ENCODE results near the gene P2RX3.

Gene P2RX3

DNA sequence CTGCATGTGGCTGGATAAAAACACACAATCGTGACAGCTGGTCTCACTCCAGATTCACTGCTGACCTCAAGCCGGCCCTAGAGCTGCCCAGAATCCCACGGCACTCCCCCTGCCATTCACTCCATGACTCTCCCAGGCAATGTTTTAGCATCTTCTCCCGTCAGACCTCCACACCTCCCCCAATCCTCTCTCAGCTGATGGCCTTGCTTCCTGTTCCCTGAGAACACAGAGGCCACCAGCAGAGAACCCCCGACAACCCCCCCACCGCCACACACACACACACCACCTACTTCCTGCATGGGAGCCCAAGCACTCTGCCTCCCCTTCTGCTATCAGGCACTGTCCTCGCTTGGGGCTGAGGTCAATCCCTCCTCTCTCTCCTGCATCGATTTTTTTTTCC lies 22.7 kb upstream of the P2RX3 start:
- TF ChIP-seq, protein P1, sequence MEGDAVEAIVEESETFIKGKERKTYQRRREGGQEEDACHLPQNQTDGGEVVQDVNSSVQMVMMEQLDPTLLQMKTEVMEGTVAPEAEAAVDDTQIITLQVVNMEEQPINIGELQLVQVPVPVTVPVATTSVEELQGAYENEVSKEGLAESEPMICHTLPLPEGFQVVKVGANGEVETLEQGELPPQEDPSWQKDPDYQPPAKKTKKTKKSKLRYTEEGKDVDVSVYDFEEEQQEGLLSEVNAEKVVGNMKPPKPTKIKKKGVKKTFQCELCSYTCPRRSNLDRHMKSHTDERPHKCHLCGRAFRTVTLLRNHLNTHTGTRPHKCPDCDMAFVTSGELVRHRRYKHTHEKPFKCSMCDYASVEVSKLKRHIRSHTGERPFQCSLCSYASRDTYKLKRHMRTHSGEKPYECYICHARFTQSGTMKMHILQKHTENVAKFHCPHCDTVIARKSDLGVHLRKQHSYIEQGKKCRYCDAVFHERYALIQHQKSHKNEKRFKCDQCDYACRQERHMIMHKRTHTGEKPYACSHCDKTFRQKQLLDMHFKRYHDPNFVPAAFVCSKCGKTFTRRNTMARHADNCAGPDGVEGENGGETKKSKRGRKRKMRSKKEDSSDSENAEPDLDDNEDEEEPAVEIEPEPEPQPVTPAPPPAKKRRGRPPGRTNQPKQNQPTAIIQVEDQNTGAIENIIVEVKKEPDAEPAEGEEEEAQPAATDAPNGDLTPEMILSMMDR (IDR thresholded peaks at IDR 0.05; ENCODE audit: extremely low read depth, missing control alignments), result no peak
- DNase-seq (ENCODE audit: low spot score), result no peak

DNA sequence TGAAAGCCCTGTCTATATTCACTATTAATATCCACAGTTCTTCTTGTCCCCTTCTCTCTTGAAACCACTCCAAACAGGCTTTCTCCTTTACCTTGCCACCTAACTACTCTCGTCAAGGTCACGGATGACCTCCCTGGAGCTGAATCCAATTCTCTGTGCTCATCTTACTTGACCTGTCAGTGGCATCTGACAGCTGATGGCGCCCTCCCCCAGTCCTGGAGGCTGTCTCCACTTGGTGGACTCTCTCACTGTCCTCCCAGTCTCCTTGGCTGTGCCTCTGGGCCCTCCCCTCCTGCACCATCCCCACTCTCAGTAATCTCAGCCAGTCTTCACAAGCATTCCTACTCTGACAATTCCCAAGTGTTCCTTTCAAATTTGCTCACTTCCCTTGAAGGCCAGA lies 22.1 kb upstream of the P2RX3 start:
- TF ChIP-seq, protein P1 (IDR thresholded peaks at IDR 0.05; ENCODE audit: extremely low read depth, missing control alignments), result no peak
- no peak for DNase-seq (ENCODE audit: low spot score)

DNA sequence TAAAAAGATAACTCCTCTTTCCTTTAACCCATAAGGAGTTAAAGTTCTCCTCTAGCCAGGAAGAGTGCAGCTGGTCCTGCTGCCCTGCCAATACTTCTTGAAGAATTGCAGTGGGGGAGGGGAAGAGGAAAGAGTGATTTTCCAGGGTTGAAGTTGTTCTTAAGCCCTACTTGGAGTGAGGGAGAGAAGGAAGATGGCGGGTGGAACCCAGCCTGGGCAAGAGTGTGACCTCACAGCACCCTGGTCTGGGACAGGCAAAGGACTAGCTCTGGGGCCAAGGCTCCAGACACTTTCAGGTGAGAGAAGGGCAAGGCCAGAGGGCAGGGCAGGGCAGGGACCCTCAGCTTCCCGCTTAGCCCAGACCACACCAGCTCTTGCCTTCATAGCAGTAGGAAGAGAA lies 20.0 kb upstream of the P2RX3 start:
- no peak for DNase-seq (ENCODE audit: low spot score)

DNA sequence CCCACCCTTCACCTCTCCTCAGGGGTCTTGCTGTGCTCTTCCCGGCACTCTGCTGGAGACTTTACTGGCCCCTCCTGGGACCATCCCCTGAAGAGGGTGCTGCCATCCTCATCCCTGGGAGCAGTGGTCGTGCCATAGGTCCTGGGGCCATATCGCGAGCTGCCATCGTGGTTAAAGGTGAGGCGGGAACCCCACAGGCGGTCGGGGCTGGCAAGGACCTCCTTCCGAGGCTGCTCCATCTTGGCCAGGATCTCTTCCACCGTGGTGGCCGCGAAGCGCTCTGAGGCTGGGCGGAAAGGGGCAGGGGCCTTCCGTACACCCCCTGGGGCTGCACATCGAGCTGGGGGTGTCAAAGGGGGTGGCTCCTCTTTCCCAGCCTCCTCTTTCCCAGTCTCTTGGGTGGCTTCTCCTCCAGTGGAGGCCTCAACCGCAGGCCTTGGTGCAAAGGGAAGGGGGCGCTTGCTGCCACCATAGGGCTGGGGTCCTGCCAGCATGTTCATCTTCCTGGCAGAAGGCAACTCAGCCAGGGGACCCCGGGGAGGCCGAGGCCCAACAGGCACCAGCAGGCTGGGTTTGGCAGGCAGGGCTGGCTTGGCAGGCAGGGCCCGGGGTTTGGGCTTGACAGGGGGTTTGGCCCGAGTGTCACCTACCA lies 18.0 kb upstream of the P2RX3 start:
- DNase-seq (ENCODE audit: low spot score), result no peak
- TF ChIP-seq, protein P1 (IDR thresholded peaks at IDR 0.05; ENCODE audit: extremely low read depth, missing control alignments), result no peak

More for the DNA sequence above, 20.0 kb upstream of the P2RX3 start:
- TF ChIP-seq, protein P1 (IDR thresholded peaks at IDR 0.05; ENCODE audit: extremely low read depth, missing control alignments), result no peak

DNA sequence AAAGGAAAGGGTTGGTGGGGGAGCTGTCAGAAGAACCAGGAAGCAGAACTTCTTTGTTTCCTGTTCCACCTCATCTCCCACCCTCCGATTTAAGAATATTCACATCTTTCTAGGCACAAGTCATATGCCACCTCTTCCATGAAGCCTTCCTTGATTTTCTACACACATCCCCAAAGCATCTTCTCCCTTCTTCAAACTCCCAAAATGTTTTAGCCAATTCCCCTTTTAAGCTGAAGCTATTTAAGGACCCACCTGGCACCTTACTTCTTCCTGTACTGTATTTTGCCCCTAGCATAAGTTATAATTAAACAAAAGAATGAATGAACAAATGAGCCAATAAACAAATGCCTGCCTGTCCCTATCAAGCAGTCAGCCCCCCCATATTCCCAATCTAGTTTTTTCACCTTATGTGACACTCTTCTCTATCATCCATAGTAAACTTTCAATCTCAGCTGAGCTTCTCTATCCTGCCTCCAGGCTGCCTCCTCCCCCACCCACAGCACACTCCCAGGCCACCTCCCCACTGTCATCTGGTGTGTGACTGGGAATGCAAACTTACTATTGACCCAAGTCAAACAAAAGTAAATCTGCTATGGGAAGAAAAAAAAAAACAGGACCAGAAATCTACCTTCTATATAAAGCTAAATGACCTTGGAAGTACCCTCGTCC lies 17.3 kb upstream of the P2RX3 start:
- no peak for DNase-seq (ENCODE audit: low spot score)
- TF ChIP-seq, protein P1 (IDR thresholded peaks at IDR 0.05; ENCODE audit: extremely low read depth, missing control alignments), result no peak

DNA sequence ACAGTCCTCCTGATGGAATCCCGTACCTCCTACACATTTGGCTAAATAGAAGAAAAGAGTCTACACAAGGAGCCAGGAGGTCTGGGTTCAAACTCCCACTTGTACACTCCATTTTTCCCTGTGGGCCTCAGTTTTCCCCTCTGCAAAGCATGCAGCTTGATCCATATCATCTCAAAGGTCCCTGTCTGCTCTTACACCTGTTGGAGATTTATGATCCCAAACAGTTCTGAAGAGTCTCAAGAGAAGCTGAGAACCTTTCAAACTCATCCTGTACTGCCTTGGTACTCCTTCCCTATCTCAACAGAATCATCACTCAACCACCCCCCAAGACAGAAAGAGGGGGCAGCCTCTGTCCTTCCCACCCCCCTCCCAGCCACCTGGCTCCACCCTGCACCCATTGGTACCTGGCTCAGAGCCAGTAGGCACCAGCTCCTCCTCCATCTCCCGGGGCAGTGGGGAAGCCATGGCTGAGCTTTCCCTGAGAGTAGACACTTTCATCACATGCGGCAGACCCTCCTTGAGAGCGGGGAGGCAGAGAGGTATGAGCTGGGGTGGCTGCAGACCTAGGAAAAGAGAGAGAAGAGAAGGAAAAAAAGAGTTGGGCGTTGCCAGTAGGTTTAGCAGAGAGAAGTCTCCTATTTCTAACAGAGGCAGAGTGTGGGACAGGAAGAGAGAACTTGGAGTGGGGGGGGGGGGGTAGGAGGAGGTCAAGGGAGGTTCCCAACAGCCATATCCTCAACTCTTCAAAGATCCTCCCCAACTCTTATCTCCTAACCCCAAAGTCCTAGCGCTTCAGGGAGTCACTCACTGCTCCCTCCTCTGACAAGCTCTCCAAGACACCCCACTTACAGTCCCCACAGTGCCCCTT lies 16.5 kb upstream of the P2RX3 start:
- DNase-seq (ENCODE audit: low spot score), result no peak
- TF ChIP-seq, protein P1 (IDR thresholded peaks at IDR 0.05; ENCODE audit: extremely low read depth, missing control alignments), result no peak

All from GM20000 (cell line).